GM06990 (cell line): ENCODE data around the gene DRD5.

Experiments used
- DNase-seq: peaks from one replicate; pipeline ENCODE4 v3.0.0-alpha.2; 2011; ENCODE audit not compliant: insufficient read length; ENCODE audit errors: extremely low read depth
- H3K27me3 ChIP-seq: replicated peaks from 2 replicates; pipeline ENCODE4 v1.6.0; 2011; ENCODE audit warnings: low read length; ENCODE audit not compliant: control insufficient read depth, insufficient read depth
- H3K36me3 ChIP-seq: 2 replicates; pipeline ENCODE4 v1.5.1; 2011; ENCODE audit warnings: low read length; ENCODE audit not compliant: control insufficient read depth, insufficient read depth
- H3K4me3 ChIP-seq: replicated peaks from 2 replicates; pipeline ENCODE4 v1.5.1; 2011; ENCODE audit warnings: low read depth, mild to moderate bottlenecking, control low read depth, low read length
- CTCF ChIP-seq: IDR thresholded peaks from 2 replicates; pipeline ENCODE4 v1.5.1; 2011; ENCODE audit warnings: low read length, control low read depth, mild to moderate bottlenecking, inconsistent platforms; ENCODE audit not compliant: insufficient read depth, poor library complexity, severe bottlenecking

The DRD5 gene

GRCh38 chr4:9826551-9826950 lies 45.1 kb downstream of the DRD5 start:
- TF ChIP-seq CTCF: no peak
- no peaks in the 10 kb centered on the region for H3K36me3 ChIP-seq
- no peak overlapping the region for H3K4me3 ChIP-seq

GRCh38 chr4:9832640-9833039 lies 51.2 kb downstream of the DRD5 start:
- no peak overlapping the region for H3K4me3 ChIP-seq
- no peaks in the 10 kb centered on the region for H3K36me3 ChIP-seq
- DNase-seq: no peak
- H3K27me3 ChIP-seq: no peaks in the 10 kb centered on the region
- no peak for TF ChIP-seq CTCF

More at GRCh38 chr4:9826551-9826950, 45.1 kb downstream of the DRD5 start:
- H3K27me3 ChIP-seq: no peaks in the 10 kb centered on the region
- no peak for DNase-seq

GRCh38 chr4:9833421-9833820 lies 52.0 kb downstream of the DRD5 start:
- DNase-seq: no peak
- H3K4me3 ChIP-seq: no peak overlapping the region
- no peak for TF ChIP-seq CTCF
- no peaks in the 10 kb centered on the region for H3K27me3 ChIP-seq
- no peaks in the 10 kb centered on the region for H3K36me3 ChIP-seq
